GM12874 (cell line): ENCODE results near the gene IGSF22.

Experiments used
- TF ChIP-seq, protein P1 (sequence below): IDR thresholded peaks from 2 replicates; pipeline ENCODE4 v1.5.1; 2011; ENCODE audit warnings: low read depth, mild to moderate bottlenecking, control low read depth, low read length, moderate library complexity; ENCODE audit not compliant: insufficient read depth

IGSF22 gene

DNA sequence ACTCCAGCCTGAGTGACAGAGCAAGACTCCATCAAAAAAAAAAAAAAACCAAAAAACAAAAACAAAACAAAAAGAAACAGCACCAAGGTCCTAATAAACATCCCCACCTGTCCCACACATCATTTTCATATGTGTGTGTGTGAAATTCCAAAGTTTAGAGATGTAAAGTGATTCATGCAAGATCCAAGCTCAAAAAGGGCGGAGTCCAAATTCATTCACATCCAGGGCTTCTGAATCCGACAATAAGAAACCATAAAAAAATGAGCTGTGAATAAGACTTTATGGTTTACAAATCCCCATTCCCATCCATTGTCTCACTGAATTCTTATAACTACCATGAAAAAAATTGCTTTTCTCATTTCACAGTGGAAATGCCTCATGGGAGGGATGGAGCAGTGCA is 30.9 kb upstream of the IGSF22 start:
- TF ChIP-seq, protein P1, sequence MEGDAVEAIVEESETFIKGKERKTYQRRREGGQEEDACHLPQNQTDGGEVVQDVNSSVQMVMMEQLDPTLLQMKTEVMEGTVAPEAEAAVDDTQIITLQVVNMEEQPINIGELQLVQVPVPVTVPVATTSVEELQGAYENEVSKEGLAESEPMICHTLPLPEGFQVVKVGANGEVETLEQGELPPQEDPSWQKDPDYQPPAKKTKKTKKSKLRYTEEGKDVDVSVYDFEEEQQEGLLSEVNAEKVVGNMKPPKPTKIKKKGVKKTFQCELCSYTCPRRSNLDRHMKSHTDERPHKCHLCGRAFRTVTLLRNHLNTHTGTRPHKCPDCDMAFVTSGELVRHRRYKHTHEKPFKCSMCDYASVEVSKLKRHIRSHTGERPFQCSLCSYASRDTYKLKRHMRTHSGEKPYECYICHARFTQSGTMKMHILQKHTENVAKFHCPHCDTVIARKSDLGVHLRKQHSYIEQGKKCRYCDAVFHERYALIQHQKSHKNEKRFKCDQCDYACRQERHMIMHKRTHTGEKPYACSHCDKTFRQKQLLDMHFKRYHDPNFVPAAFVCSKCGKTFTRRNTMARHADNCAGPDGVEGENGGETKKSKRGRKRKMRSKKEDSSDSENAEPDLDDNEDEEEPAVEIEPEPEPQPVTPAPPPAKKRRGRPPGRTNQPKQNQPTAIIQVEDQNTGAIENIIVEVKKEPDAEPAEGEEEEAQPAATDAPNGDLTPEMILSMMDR: no peak

DNA sequence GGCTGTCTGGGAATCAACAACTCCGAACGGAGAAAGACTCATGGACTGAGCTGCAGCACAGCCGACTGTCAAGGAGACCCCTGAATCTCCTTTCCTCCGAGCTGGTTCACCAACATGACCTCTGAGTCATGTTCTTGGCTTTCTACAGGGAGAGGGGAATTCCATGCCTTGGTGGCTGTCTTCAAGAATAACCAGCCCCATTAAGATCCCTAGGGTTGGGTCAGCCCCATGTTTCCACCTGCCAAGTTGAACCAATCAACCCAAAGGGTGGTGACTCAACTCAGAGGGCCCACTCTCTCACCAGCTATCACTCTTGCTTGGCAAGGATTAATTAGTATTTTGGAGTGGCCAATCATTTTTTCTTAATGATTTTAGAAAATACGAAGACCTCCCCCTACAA is 28.3 kb upstream of the IGSF22 start:
- TF ChIP-seq, protein P1: no peak

DNA sequence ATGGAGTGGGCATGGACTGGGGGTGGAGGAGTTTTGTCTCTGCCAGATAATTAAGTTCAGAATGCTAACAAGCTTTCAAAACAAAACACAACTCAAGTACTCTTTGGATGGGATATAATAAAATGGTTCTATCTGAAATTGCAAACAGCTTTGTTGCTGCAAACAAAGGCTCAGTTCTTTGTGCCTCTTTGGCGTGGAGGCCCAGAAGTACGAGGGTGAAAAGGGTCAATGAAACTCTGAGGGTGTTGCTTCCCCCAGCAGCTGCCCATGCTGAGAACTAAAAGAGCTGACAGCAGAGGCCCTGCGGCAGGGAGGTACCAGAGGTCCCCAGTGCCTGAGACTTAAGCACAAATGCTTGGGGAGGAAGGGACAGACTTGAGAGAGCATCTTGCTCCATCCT is 26.5 kb upstream of the IGSF22 start:
- TF ChIP-seq, protein P1: no peak

- TF ChIP-seq, protein P1: no peak
Measured at GRCh38 chr11:18750944-18751343, 25.0 kb upstream of the IGSF22 start.

DNA sequence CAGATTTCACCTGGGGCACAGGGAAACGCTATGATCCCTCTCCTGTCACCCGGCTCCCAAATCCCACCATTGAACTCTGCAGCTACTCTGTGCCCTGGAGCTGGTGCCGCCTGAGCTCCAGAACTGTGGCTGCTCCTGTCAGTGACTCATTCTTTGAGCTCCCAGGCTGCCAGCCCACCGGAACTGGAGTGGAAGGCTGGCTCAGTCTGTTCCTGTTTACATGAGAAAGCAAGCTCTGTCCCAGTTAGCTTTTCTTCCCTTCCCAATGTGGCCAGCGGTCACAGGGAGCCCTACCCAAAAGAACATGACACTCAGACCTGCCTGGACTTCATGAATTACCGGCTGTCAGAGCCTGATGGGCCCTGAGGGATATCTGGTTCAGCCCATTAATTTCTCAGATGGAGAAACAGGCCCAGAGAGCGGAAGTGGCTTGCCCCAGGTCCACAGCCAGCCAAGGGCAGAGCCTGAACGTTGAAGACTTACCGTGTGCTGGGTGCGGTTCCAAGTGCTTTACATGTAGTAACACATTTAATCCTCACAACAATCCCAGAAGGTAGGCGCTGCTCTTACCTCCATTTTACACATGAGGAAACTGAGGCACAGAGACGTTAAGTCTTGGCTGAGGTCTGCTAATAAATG is 23.8 kb upstream of the IGSF22 start:
- TF ChIP-seq, protein P1: no peak

DNA sequence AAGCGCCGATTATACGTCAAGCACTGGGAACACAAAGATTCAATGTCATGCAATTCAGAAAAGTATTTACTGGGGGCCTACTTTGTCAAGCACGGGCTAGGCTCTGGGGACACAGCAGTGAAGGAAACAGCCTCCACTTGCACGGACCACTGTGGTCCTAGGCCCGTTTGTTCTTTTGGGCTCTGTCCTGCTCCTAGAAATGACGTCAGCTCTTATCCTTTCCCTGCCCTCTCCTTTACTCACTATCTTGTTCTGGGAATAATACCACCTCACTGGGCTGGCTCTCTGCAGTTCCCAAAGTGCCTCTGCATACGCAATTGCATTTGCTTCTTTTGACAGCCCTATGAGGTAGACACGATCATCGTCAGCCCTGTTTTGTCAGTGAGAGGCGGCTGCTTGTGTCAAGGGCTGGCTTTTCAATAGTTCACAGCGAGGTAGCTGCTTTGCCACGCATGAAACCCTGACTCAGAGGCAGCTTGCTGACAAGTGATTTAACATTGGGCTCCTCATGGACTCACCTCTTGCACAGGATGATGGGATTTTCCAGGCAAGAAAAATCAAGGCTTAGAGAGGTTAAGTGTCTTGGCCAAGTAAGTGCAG is 22.9 kb upstream of the IGSF22 start:
- TF ChIP-seq, protein P1: no peak

- TF ChIP-seq, protein P1: no peak
Measured at GRCh38 chr11:18745251-18745650, 19.3 kb upstream of the IGSF22 start.
